ENCODE results near the gene TSSK2.

DNA sequence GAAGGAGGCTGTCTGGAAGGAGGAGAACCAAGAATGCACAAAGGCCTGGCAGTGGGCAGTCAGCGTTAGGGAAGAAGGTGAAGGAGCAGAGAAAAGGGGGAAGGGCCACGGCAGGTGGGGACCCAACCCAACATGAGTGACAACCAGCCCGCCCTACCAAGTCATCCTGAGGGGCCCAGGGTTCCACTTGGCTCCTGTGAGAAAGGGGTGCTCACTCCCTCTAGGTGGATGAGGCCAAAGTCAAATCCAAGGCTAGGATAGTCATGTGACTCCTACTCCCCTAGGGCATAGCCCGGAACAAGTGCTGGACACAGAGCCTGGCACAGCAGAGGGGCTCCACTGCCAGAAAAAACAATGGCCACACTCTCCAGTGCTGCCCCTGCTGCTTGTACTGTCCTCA is 6.7 kb upstream of the TSSK2 start:
- TF ChIP-seq EZH2 (IDR thresholded peaks at IDR 0.05) (no peak), POLR2AphosphoS5 (IDR thresholded peaks at IDR 0.05; ENCODE audit: borderline replicate concordance, low read depth, low read length) (no peak), FOXP2 (optimal IDR thresholded peaks at IDR 0.05; ENCODE audit: control extremely low read depth, extremely low read length, insufficient read depth) (no peak)
